ENCODE measurements around the gene FGGY.

- no peak for TF ChIP-seq CTCF (IDR thresholded peaks at IDR 0.05)
- TF ChIP-seq POLR2A (IDR thresholded peaks at IDR 0.05) = no peak
These were observed 20.9 kb downstream of the FGGY start for GRCh38 chr1:59317780-59318179.

Measured in uterus (tissue), 2 donors.